Left cardiac atrium (tissue), 4 donors: ENCODE results near the gene CELSR1. TPM values are rescaled to one million over a fixed set of nuclear protein-coding genes. Genes with fewer than 3 reads are reported as not detected.

Experiments used
- ATAC-seq, 2 donors: fragments of 200-7000 bp; cut with Tn5 transposase; one replicate each; pipeline ENCODE4 v1.9.1; 2020; ENCODE audit warnings: mild to moderate bottlenecking in 2 of 2, moderate library complexity in 2 of 2
- DNase-seq: peaks from one replicate; pipeline ENCODE4 v3.0.0-alpha.2; 2020
- intact Hi-C, 2 donors: fragments of 100-400 bp; cut with DNase I; formaldehyde crosslinking; loops; one replicate each; pipeline versions ENCODE4 v1.14.1 to v1.15.1; 2022 to 2023
- total RNA-seq, 2 donors: library from RNA; stranded (reverse); fragmentation: NEBNext Ultra II Directional; extraction: Animal tissue kit (Norgen Biotek cat#: 25700); gene quantifications; one replicate each; pipeline ENCODE4 v1.2.1, GENCODE V29; 2021
- donor health status: DM: no; HTN: yes; CAD: no.
- donor health status: DM: no; HTN: yes; CAD: no; lungs with severe emphysema.
- donor health status: DM: yes; HTN: yes; CAD: no.
- donor health status: Dilated cardiomyopathy.

CELSR1 gene
- total RNA-seq, 2 donors from 2014 or later = 6.5 to 8.1 TPM

- no peak for ATAC-seq
- no peak for DNase-seq
- intact Hi-C loops = no loop called here
These were observed 157.4 kb downstream of the CELSR1 start for GRCh38 chr22:46380069-46380468.

- DNase-seq = no peak
- intact Hi-C loops = no loop called here
- no peak for ATAC-seq
These were observed 158.1 kb downstream of the CELSR1 start for GRCh38 chr22:46379066-46379930.

GRCh38 chr22:46378426-46379065 lies 158.9 kb downstream of the CELSR1 start:
- DNase-seq (no peak), ATAC-seq (no peak)
- intact Hi-C loops = no loop called here

- intact Hi-C loops = no loop called here
- peak; percentile 43 to 58 for ATAC-seq
- no peak for DNase-seq
These were observed 159.6 kb downstream of the CELSR1 start for GRCh38 chr22:46377525-46378425.

- ATAC-seq (peak in 1 of 2 donors; percentile 39), DNase-seq (no peak)
- intact Hi-C loops = no loop called here
These were observed 160.4 kb downstream of the CELSR1 start for GRCh38 chr22:46376908-46377524.

- ATAC-seq = no peak
- intact Hi-C loops = no loop called here
- no peak for DNase-seq
These were observed 161.3 kb downstream of the CELSR1 start for GRCh38 chr22:46376111-46376510.

GRCh38 chr22:46374663-46375474 lies 162.6 kb downstream of the CELSR1 start:
- no peak for ATAC-seq
- DNase-seq = no peak
- intact Hi-C loops = no loop called here

GRCh38 chr22:46373921-46374662 lies 163.3 kb downstream of the CELSR1 start:
- intact Hi-C loops = no loop called here
- ATAC-seq = no peak
- DNase-seq = no peak

- ATAC-seq (no peak), DNase-seq (no peak)
- intact Hi-C loops = no loop called here
These were observed 164.3 kb downstream of the CELSR1 start for GRCh38 chr22:46373159-46373558.

GRCh38 chr22:46372686-46373085 lies 164.7 kb downstream of the CELSR1 start:
- intact Hi-C loops = no loop called here
- no peak for ATAC-seq
- DNase-seq = no peak

- ATAC-seq (no peak), DNase-seq (no peak)
- intact Hi-C loops = no loop called here
These were observed 165.7 kb downstream of the CELSR1 start for GRCh38 chr22:46371623-46372226.

GRCh38 chr22:46370584-46371291 lies 166.7 kb downstream of the CELSR1 start:
- DNase-seq = no peak

GRCh38 chr22:46369716-46370583 lies 167.5 kb downstream of the CELSR1 start:
- no peak for DNase-seq
- no peak for ATAC-seq
- intact Hi-C loops = loop anchor here in 1 of 2 donors (5.0 kb wide), 1 partner anchor 172 kb away; no protein-coding TSS in a partner anchor

More at GRCh38 chr22:46370584-46371291, 166.7 kb downstream of the CELSR1 start:
- intact Hi-C loops = no loop called here
- ATAC-seq = no peak

- ATAC-seq (no peak), DNase-seq (no peak)
These were observed 168.3 kb downstream of the CELSR1 start for GRCh38 chr22:46368871-46369715.

GRCh38 chr22:46368422-46368821 lies 169.0 kb downstream of the CELSR1 start:
- intact Hi-C loops = loop anchor here in 1 of 2 donors (5.0 kb wide), 1 partner anchor 174 kb away; no protein-coding TSS in a partner anchor
- no peak for DNase-seq
- no peak for ATAC-seq

More at GRCh38 chr22:46368871-46369715, 168.3 kb downstream of the CELSR1 start:
- intact Hi-C loops = loop anchor here in 1 of 2 donors (5.0 kb wide), 1 partner anchor 173 kb away; no protein-coding TSS in a partner anchor
